Adrenal gland (tissue), 5 donors: ENCODE results near the gene GRAMD2A.

Source experiments
- CTCF ChIP-seq, 6 experiments: fragments of 450-650 bp in 4 of 6; fragments of 200-600 bp in 2 of 6; sonication (generic) in 1 of 6; IDR thresholded peaks; 1 replicate in 5 of 6; 2 replicates in 1 of 6; pipeline versions ENCODE4 v1.5.1 to v1.8.0; 2016 to 2021; ENCODE audit warnings: antibody characterized with exemption in 6 of 6, mild to moderate bottlenecking in 2 of 6, moderate library complexity in 1 of 6
- POLR2A ChIP-seq, 2 donors: fragments of 450-650 bp; IDR thresholded peaks; one replicate each; pipeline ENCODE4 v1.6.1; 2017; ENCODE audit warnings: antibody characterized with exemption in 2 of 2, mild to moderate bottlenecking in 2 of 2, moderate library complexity in 1 of 2
- donor health status: DM: no; HTN: no; CAD: no.

GRCh38 chr15:72166716-72167417, 30.7 kb downstream of the GRAMD2A start:
- TF ChIP-seq CTCF (IDR thresholded peaks at IDR 0.05) (no peak), POLR2A (IDR thresholded peaks at IDR 0.05) (no peak)
